K562 (cell line): Measurements from ENCODE around the gene TMEM151A. TPM values are rescaled to one million over a fixed set of nuclear protein-coding genes. Genes with fewer than 3 reads are reported as not detected.

Experiments
- ATF3 ChIP-seq, 2 experiments: fragments of 450-650 bp in 1 of 2; sonication (generic) in 1 of 2; formaldehyde crosslinking in 1 of 2; IDR thresholded peaks in 1 of 2; conservative IDR thresholded peaks in 1 of 2; 2 replicates each; pipeline versions ENCODE4 v1.6.1 to v1.8.1; 2016 to 2023; ENCODE audit warnings: mild to moderate bottlenecking in 2 of 2, moderate library complexity in 2 of 2, inconsistent platforms in 1 of 2, missing genetic modification reagents in 1 of 2
- CEBPB ChIP-seq: fragments of 450-650 bp; IDR thresholded peaks from 2 replicates; pipeline ENCODE4 v1.6.1; 2016; ENCODE audit warnings: missing genetic modification characterization, missing compliant biosample characterization
- CHAMP1 ChIP-seq: fragments of 450-650 bp; IDR thresholded peaks from 2 replicates; pipeline ENCODE4 v1.6.1; 2016; ENCODE audit warnings: mild to moderate bottlenecking
- CREB3L1 ChIP-seq: fragments of 450-650 bp; IDR thresholded peaks from 2 replicates; pipeline ENCODE4 v1.6.1; 2014; ENCODE audit warnings: low read depth, mild to moderate bottlenecking, moderate library complexity, borderline replicate concordance
- GTF3C2 ChIP-seq: IDR thresholded peaks from 3 replicates; pipeline ENCODE4 v1.6.1; 2011; ENCODE audit warnings: borderline replicate concordance, mild to moderate bottlenecking, moderate library complexity; ENCODE audit not compliant: insufficient read length; ENCODE audit errors: extremely low read depth
- HDAC2 ChIP-seq: fragments of 450-650 bp; IDR thresholded peaks from 2 replicates; pipeline ENCODE4 v1.6.1; 2016; ENCODE audit warnings: mild to moderate bottlenecking
- JUND ChIP-seq, 2 experiments: IDR thresholded peaks; 2 replicates in 1 of 2; 3 replicates in 1 of 2; pipeline ENCODE4 v1.6.1; 2011; ENCODE audit warnings: borderline replicate concordance in 2 of 2, low read depth in 2 of 2, low read length in 2 of 2, improper control_type of control experiment in 1 of 2, missing biosample characterization in 1 of 2, missing genetic modification characterization in 1 of 2, missing genetic modification reagents in 1 of 2
- MBD1 ChIP-seq: fragments of 250-450 bp; sonication (Bioruptor Pico); IDR thresholded peaks from 2 replicates; pipeline ENCODE4 v1.8.0; 2022; ENCODE audit warnings: inconsistent platforms
- TARDBP ChIP-seq: fragments of 450-650 bp; IDR thresholded peaks from 2 replicates; pipeline ENCODE4 v1.6.1; 2016
- TGIF2 ChIP-seq: sonication (generic); formaldehyde crosslinking; IDR thresholded peaks from 2 replicates; pipeline ENCODE4 v1.8.1; 2022; ENCODE audit warnings: mild to moderate bottlenecking, missing genetic modification reagents, moderate library complexity
- ZNF444 ChIP-seq: fragments of 250-450 bp; sonication (Bioruptor Pico); IDR thresholded peaks from 2 replicates; pipeline ENCODE4 v1.4.0; 2020; ENCODE audit warnings: mild to moderate bottlenecking, moderate library complexity
- ZNF830 ChIP-seq: fragments of 250-450 bp; sonication (Bioruptor Pico); IDR thresholded peaks from 2 replicates; pipeline ENCODE4 v1.5.0; 2021; ENCODE audit warnings: mild to moderate bottlenecking
- polyA plus RNA-seq, 8 experiments: library from polyadenylated mRNA; depleted of rRNA in 4 of 8; stranded (reverse) in 5 of 8; unstranded in 3 of 8; fragments of >200 nt; fragmentation: Nextera tagmentation in 2 of 8; fragmentation: Illumina TruSeq in 1 of 8; extraction: Ambion mirVana in 2 of 8; extraction: Trizol in 1 of 8; gene quantifications; 2 replicates each; pipeline versions ENCODE4 v1.2.1 to v1.2.3, GENCODE V29; 2011 to 2014; ENCODE audit warnings: inconsistent platforms in 1 of 8, missing spikeins in 1 of 8
- total RNA-seq, 7 experiments: library from RNA; depleted of rRNA in 6 of 7; stranded (reverse); fragments of >200 nt in 6 of 7; fragmentation: Illumina TruSeq in 2 of 7; extraction: Trizol in 2 of 7; gene quantifications; 2 replicates each; pipeline versions ENCODE4 v1.2.1 to v1.2.3, GENCODE V29; 2011 to 2021; ENCODE audit warnings: low replicate concordance in 1 of 7
- TF ChIP-seq, protein P1 (sequence below): fragments of 450-650 bp; IDR thresholded peaks from 2 replicates; pipeline ENCODE4 v1.7.0; 2016; ENCODE audit warnings: borderline replicate concordance

TMEM151A gene
- total and polyA plus RNA-seq, 9 of the 15 experiments (the other 6 are each of a cell fraction or from before 2014, with no cell fraction given) = not detected

GRCh38 chr11:66328302-66329144 is 36.8 kb downstream of the TMEM151A start (continued):
- TF ChIP-seq CREB3L1 = peak; percentile 71; the same call in 1 of the 2 replicates
- no peak for TF ChIP-seq MBD1 (CRISPR knock-in tag)
- TF ChIP-seq TGIF2 (CRISPR knock-in tag) = no peak
- no peak for TF ChIP-seq GTF3C2
- TF ChIP-seq ZNF444 (CRISPR knock-in tag) = no peak
- TF ChIP-seq CHAMP1 = no peak
- TF ChIP-seq JUND (IDR thresholded peaks at IDR 0.05; ENCODE audit: borderline replicate concordance, low read depth, low read length) = peak; percentile 35; the same call in 1 of the 2 replicates
- peak; percentile 42; the same call in 1 of the 3 replicates for TF ChIP-seq JUND (tag; IDR thresholded peaks at IDR 0.05; ENCODE audit: borderline replicate concordance, low read depth, low read length)
- no peak; the same call in 1 of the 2 replicates for TF ChIP-seq HDAC2
- TF ChIP-seq ZNF830 = no peak
- TF ChIP-seq CEBPB = no peak
- no peak for TF ChIP-seq TARDBP
- TF ChIP-seq, protein P1, sequence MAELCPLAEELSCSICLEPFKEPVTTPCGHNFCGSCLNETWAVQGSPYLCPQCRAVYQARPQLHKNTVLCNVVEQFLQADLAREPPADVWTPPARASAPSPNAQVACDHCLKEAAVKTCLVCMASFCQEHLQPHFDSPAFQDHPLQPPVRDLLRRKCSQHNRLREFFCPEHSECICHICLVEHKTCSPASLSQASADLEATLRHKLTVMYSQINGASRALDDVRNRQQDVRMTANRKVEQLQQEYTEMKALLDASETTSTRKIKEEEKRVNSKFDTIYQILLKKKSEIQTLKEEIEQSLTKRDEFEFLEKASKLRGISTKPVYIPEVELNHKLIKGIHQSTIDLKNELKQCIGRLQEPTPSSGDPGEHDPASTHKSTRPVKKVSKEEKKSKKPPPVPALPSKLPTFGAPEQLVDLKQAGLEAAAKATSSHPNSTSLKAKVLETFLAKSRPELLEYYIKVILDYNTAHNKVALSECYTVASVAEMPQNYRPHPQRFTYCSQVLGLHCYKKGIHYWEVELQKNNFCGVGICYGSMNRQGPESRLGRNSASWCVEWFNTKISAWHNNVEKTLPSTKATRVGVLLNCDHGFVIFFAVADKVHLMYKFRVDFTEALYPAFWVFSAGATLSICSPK = no peak
- TF ChIP-seq ATF3 (IDR thresholded peaks at IDR 0.05) = no peak
- no peak for TF ChIP-seq ATF3 (CRISPR knock-in tag; conservative IDR thresholded peaks at IDR 0.05)
